ENCODE measurements around the gene CLSTN2. TPM values are rescaled to one million over a fixed set of nuclear protein-coding genes. Genes with fewer than 3 reads are reported as not detected.

Gene CLSTN2
- total RNA-seq, 1 experiment from 2014 or later, result 0.02 TPM

GRCh38 chr3:140552898-140553297 is 617.9 kb downstream of the CLSTN2 start (continued):
- TF ChIP-seq ATF3 (IDR thresholded peaks at IDR 0.05) (no peak), POLR2AphosphoS5 (IDR thresholded peaks at IDR 0.05; ENCODE audit: low read depth, low read length) (no peak)

- Histone ChIP-seq H3K4me1 (ENCODE audit: control insufficient read depth in 1 of 2, insufficient read depth in 2 of 2, low read length in 2 of 2) (no peaks in the 10 kb centered on the region), H3K9ac (ENCODE audit: low read length) (no peak overlapping the region), H2AFZ (ENCODE audit: low read depth, low read length, poor library complexity, severe bottlenecking) (no peak overlapping the region), H3K9me2 (ENCODE audit: insufficient read depth) (no peaks in the 10 kb centered on the region), H3K79me2 (ENCODE audit: insufficient read depth, low read length) (no peaks in the 10 kb centered on the region), H3K27ac (ENCODE audit: low read depth, low read length) (no peak overlapping the region), H3K27me3 (ENCODE audit: insufficient read depth, low read length) (peaks cover 18% of the 10 kb centered on the region; the same call in 1 of the 2 replicates), H3K36me3 (ENCODE audit: control insufficient read depth in 1 of 2, insufficient read depth in 2 of 2, low read length in 2 of 2) (no peaks in the 10 kb centered on the region), H3K4me3 (replicated peaks in 1 of 2; ENCODE audit: low read depth in 1 of 2, low read length in 2 of 2) (no peak overlapping the region), H3K4me2 (ENCODE audit: low read length) (no peak overlapping the region), H4K20me1 (ENCODE audit: insufficient read depth) (no peaks in the 10 kb centered on the region), H3K9me3 (ENCODE audit: control insufficient read depth in 1 of 2, insufficient read depth in 1 of 2, low read depth in 1 of 2, low read length in 2 of 2) (no peaks in the 10 kb centered on the region)
- ChIA-PET CTCF (no interaction called here), POLR2A (no interaction called here), RAD21 (ENCODE audit: low non-redundant PET in 1 of 2, low total read pairs in 2 of 2, uncharacterized antibody in 2 of 2, unreplicated experiment in 2 of 2) (no interaction called here)
- ATAC-seq (no peak), DNase-seq (ENCODE audit: low read depth, low spot score) (no peak)
- BruUV-seq (replicated peaks), result no TSS peak
- intact Hi-C loops (cut with micrococcal nuclease), result no loop called here
- TF ChIP-seq ELF1 (IDR thresholded peaks at IDR 0.05; ENCODE audit: borderline replicate concordance, low read depth), result no peak
- TF ChIP-seq CTCF (IDR thresholded peaks at IDR 0.05 in 2 of 3, conservative IDR thresholded peaks at IDR 0.05 in 1 of 3; ENCODE audit: borderline replicate concordance in 1 of 3, insufficient read depth in 1 of 3, low read depth in 2 of 3, low read length in 2 of 3), result no peak
- TF ChIP-seq SIN3A (IDR thresholded peaks at IDR 0.05; ENCODE audit: low read depth), result no peak
- no peak for TF ChIP-seq ZBTB33 (IDR thresholded peaks at IDR 0.05; ENCODE audit: extremely low read depth, insufficient replicate concordance, low read length)
- TF ChIP-seq SP1 (IDR thresholded peaks at IDR 0.05; ENCODE audit: low read depth), result no peak
- no peak for TF ChIP-seq POLR2A (IDR thresholded peaks at IDR 0.05; ENCODE audit: borderline replicate concordance, extremely low read depth, insufficient read depth, insufficient read length)
- TF ChIP-seq MAX (IDR thresholded peaks at IDR 0.05), result no peak
- no peak for TF ChIP-seq FOSL1 (IDR thresholded peaks at IDR 0.05; ENCODE audit: low read depth)
- no peak for TF ChIP-seq RAD21 (IDR thresholded peaks at IDR 0.05; ENCODE audit: low read depth)
- no peak for TF ChIP-seq TCF7L2 (IDR thresholded peaks at IDR 0.05; ENCODE audit: borderline replicate concordance, extremely low read depth, insufficient read depth, insufficient read length)
- TF ChIP-seq ZNF274 (IDR thresholded peaks at IDR 0.05; ENCODE audit: low read depth, low read length), result no peak
- no peak for TF ChIP-seq ZFX (IDR thresholded peaks at IDR 0.05)
- TF ChIP-seq EGR1 (IDR thresholded peaks at IDR 0.05; ENCODE audit: low read depth), result no peak
- no peak for TF ChIP-seq CEBPB (IDR thresholded peaks at IDR 0.05; ENCODE audit: low read depth)
- TF ChIP-seq SRF (IDR thresholded peaks at IDR 0.05; ENCODE audit: low read depth), result no peak
Measured at GRCh38 chr3:140553591-140553990, 618.6 kb downstream of the CLSTN2 start.

All from HCT116 (cell line).